Bronchial epithelial cell (primary cell): ENCODE measurements around the gene DNAJC8. TPM values are rescaled to one million over a fixed set of nuclear protein-coding genes. Genes with fewer than 3 reads are reported as not detected.

Experiments
- DNase-seq: peaks from one replicate; pipeline ENCODE4 v3.0.0-alpha.2; 2010; ENCODE audit warnings: low read depth
- FAIRE-seq: peaks from 2 replicates; lab custom pipeline; 2011; peaks lifted over from hg19 to GRCh38; lab: Jason Lieb, UNC
- H3K27me3 ChIP-seq: 2 replicates; pipeline ENCODE4 v1.5.1; 2011; ENCODE audit warnings: low read length; ENCODE audit not compliant: control insufficient read depth, insufficient read depth
- H3K36me3 ChIP-seq: 2 replicates; pipeline ENCODE4 v1.5.1; 2011; ENCODE audit warnings: low read length; ENCODE audit not compliant: control insufficient read depth, insufficient read depth
- H3K4me3 ChIP-seq: 2 replicates; pipeline ENCODE4 v1.5.1; 2011; ENCODE audit warnings: mild to moderate bottlenecking, low read depth, low read length, control low read depth
- CTCF ChIP-seq: IDR thresholded peaks from 2 replicates; pipeline ENCODE4 v1.5.1; 2011; ENCODE audit warnings: mild to moderate bottlenecking, moderate library complexity, low read length, control low read depth, inconsistent platforms; ENCODE audit not compliant: insufficient read depth, severe bottlenecking
- total RNA-seq: library from RNA; depleted of rRNA; stranded (reverse); fragments of >200 nt; gene quantifications from 2 replicates; pipeline ENCODE4 v1.2.1, GENCODE V29; 2014

Gene DNAJC8
- total RNA-seq, 1 donor from 2014 or later = 44.2 TPM

- no peaks in the 10 kb centered on the region for H3K27me3 ChIP-seq
- no peak for TF ChIP-seq CTCF
- DNase-seq (no peak), FAIRE-seq (no peak)
- no peaks in the 10 kb centered on the region for H3K36me3 ChIP-seq
- no peak overlapping the region for H3K4me3 ChIP-seq
Observed at GRCh38 chr1:28190996-28191645, 41.7 kb downstream of the DNAJC8 start.

GRCh38 chr1:28190337-28190979 is 42.4 kb downstream of the DNAJC8 start:
- Histone ChIP-seq H3K27me3 (no peaks in the 10 kb centered on the region), H3K4me3 (no peak overlapping the region), H3K36me3 (no peaks in the 10 kb centered on the region)
- no peak for FAIRE-seq
- no peak for TF ChIP-seq CTCF
- DNase-seq = peak; percentile 46

GRCh38 chr1:28185071-28185470 is 47.8 kb downstream of the DNAJC8 start:
- H3K36me3 ChIP-seq = no peaks in the 10 kb centered on the region
- DNase-seq = no peak
- no peak for FAIRE-seq
- no peaks in the 10 kb centered on the region for H3K27me3 ChIP-seq
- no peak overlapping the region for H3K4me3 ChIP-seq
- no peak for TF ChIP-seq CTCF

- Histone ChIP-seq H3K27me3 (no peaks in the 10 kb centered on the region), H3K4me3 (no peak overlapping the region), H3K36me3 (no peaks in the 10 kb centered on the region)
- DNase-seq = no peak
- FAIRE-seq = no peak
- no peak for TF ChIP-seq CTCF
Observed at GRCh38 chr1:28180306-28181305, 52.2 kb downstream of the DNAJC8 start.

GRCh38 chr1:28178690-28179485 is 53.9 kb downstream of the DNAJC8 start:
- peak; percentile 83 for FAIRE-seq
- H3K27me3 ChIP-seq = no peaks in the 10 kb centered on the region
- no peak overlapping the region for H3K4me3 ChIP-seq
- no peak for DNase-seq
- H3K36me3 ChIP-seq = no peaks in the 10 kb centered on the region
- no peak for TF ChIP-seq CTCF
